Heart right ventricle (tissue), 16 donors: ENCODE data around the gene AGPAT3. TPM values are rescaled to one million over a fixed set of nuclear protein-coding genes. Genes with fewer than 3 reads are reported as not detected.

Experiments
- ATAC-seq, 8 donors: fragments of 200-7000 bp; cut with Tn5 transposase; one replicate each; pipeline ENCODE4 v1.9.1; 2020; ENCODE audit warnings: mild to moderate bottlenecking in 8 of 8, moderate library complexity in 8 of 8, moderate number of reproducible peaks in 1 of 8
- DNase-seq, 2 donors: peaks; one replicate each; pipeline ENCODE4 v3.0.0-alpha.2; 2020
- H3K27ac ChIP-seq, 10 donors: fragments of 200-600 bp; sonication (generic) in 2 of 10; one replicate each; pipeline versions ENCODE4 v1.5.0 to v1.8.0; 2020 to 2022; ENCODE audit warnings: mild to moderate bottlenecking in 3 of 10
- H3K27me3 ChIP-seq, 7 donors: fragments of 200-600 bp; one replicate each; pipeline ENCODE4 v1.8.0; 2021 to 2022; ENCODE audit warnings: mild to moderate bottlenecking in 2 of 7
- H3K36me3 ChIP-seq, 9 donors: fragments of 200-600 bp; sonication (generic) in 1 of 9; one replicate each; pipeline versions ENCODE4 v1.5.0 to v1.8.0; 2020 to 2022; ENCODE audit warnings: mild to moderate bottlenecking in 2 of 9
- H3K4me1 ChIP-seq, 9 donors: fragments of 200-600 bp; sonication (generic) in 1 of 9; one replicate each; pipeline versions ENCODE4 v1.5.0 to v1.8.0; 2020 to 2022; ENCODE audit warnings: mild to moderate bottlenecking in 4 of 9
- H3K4me3 ChIP-seq, 10 donors: fragments of 200-600 bp; sonication (generic) in 2 of 10; one replicate each; pipeline versions ENCODE4 v1.5.0 to v1.8.0; 2020 to 2022; ENCODE audit warnings: mild to moderate bottlenecking in 7 of 10, moderate library complexity in 2 of 10
- H3K9me3 ChIP-seq, 11 donors: fragments of 200-600 bp in 10 of 11; sonication (generic) in 2 of 11; one replicate each; pipeline versions ENCODE4 v1.5.0 to v1.8.0; 2013 to 2022; ENCODE audit warnings: mild to moderate bottlenecking in 2 of 11, control low read depth in 1 of 11, moderate library complexity in 1 of 11
- CTCF ChIP-seq, 9 donors: fragments of 200-600 bp; sonication (generic) in 2 of 9; IDR thresholded peaks; one replicate each; pipeline versions ENCODE4 v1.5.0 to v1.8.0; 2021 to 2022; ENCODE audit warnings: antibody characterized with exemption in 9 of 9, mild to moderate bottlenecking in 5 of 9, moderate library complexity in 1 of 9
- WGBS, 2 donors: extraction: QIAGEN DNeasy Blood & Tissue Kit; methylation state at CpG; one replicate each; pipeline ENCODE4 v1.1.7; 2013; ENCODE audit warnings: inconsistent platforms in 1 of 2; 5-methylcytosine and 5-hydroxymethylcytosine counted together
- intact Hi-C, 10 donors: fragments of 100-400 bp; cut with DNase I; formaldehyde crosslinking; loops; one replicate each; pipeline versions ENCODE4 v1.11.1 to v1.14.2; 2022
- polyA plus RNA-seq, 2 donors: library from polyadenylated mRNA; stranded (reverse); fragments of 200-250 nt; gene quantifications; one replicate each; pipeline ENCODE4 v1.2.3, GENCODE V29; 2013
- total RNA-seq, 10 donors: library from RNA; stranded (reverse); fragmentation: NEBNext Ultra II Directional in 3 of 10; extraction: Animal tissue kit (Norgen Biotek cat#: 25700) in 3 of 10; gene quantifications; one replicate each; pipeline versions ENCODE4 v1.2.1 to v1.2.4, GENCODE V29; 2021 to 2023
- donor health status: Arrhythmogenic right ventricular cardiomyopathy.
- donor health status: ischemic (EF 13 %, LVEDD 7.1; RV severe dilation, severe dysfunction).
- donor health status: healthy with polysubstance abuse.
- donor health status: DM: no; HTN: yes; CAD: no.
- donor health status: DM: no; HTN: no; CAD: no.
- donor health status: ischemic (EF 25% LVEDD 6.9; RV normal size, moderate dysfunction).
- donor health status: ischemic (EF 25% LVEDD 5.7; RV mildly dilated, moderate dysfunction).
- donor health status: healthy.
- donor health status: DM: yes; HTN: yes; CAD: no.
- donor health status: Ischemic cardiomyopathy.
- donor health status: ischemic (EF 35%, LVEDD 5.7; RV mildly dilated, moderate dysfunction).
- donor health status: nonischemic (EF 11% LVEDD 7.7; RV severe dilation, severe dysfunction).
- donor health status: DM: yes; HTN: yes; CAD: no.
- donor health status: PGD.
- donor health status: ischemic (EF 29% LVEDD 5.4; RV normal size, mild dysfunction).
- donor health status: nonischemic (EF 23%, LVEDD 6.1; RV moderate dilation, normal function).

The AGPAT3 gene
- total and polyA plus RNA-seq, 12 donors: 19.7 to 110 (median 65.6) TPM

DNA sequence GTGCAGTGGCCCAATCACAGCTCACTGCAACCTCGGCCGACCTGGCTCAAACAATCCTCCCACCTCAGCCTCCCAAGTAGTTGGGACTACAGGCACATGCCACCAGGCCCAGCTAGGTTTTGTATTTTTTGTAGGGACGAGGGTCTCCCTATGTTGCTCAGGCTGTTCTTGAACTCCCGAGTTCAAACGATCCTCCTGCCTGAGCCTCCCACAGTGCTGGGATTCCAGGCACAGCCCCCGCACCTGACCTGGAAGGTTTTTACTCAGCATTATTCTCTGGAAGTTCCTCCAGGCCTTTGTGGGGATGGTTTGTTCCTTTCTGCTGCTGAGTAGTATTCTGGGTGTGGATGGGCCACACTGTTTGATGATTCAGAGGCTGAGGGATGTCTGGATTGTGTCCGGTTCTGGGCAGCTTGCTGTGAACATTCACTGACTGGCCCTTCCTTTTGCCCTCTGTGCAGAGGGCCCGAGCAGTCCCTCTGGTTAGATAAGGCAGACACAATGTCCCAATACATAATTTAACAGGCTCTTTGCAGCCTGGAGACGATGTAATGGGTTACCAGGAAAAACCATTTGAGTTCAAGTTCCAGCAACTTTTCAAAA lies 141.1 kb downstream of the AGPAT3 start:
- 59 to 64% methylated on average over 9 of the region's 9 CpGs for WGBS, 2 donors
- Histone ChIP-seq H3K4me1 (peaks cover 0 to 13% (median 4%) of the 10 kb centered on the region in 9 donors), H3K36me3 (no peaks in the 10 kb centered on the region), H3K27ac (peak overlapping the region in 9 of 10 donors; percentile 63 to 79 (median 75)), H3K9me3 (no peaks in the 10 kb centered on the region), H3K27me3 (no peaks in the 10 kb centered on the region), H3K4me3 (no peak overlapping the region)
- ATAC-seq (peak; percentile 56 to 89 (median 82)), DNase-seq (peak in 1 of 2 donors; percentile 28)
- no peak for TF ChIP-seq CTCF (IDR thresholded peaks at IDR 0.05)
- intact Hi-C loops: loop anchor here in 1 of 10 donors (10.0 kb wide), 2 partner anchors 49 to 309 kb away; no protein-coding TSS in a partner anchor

DNA sequence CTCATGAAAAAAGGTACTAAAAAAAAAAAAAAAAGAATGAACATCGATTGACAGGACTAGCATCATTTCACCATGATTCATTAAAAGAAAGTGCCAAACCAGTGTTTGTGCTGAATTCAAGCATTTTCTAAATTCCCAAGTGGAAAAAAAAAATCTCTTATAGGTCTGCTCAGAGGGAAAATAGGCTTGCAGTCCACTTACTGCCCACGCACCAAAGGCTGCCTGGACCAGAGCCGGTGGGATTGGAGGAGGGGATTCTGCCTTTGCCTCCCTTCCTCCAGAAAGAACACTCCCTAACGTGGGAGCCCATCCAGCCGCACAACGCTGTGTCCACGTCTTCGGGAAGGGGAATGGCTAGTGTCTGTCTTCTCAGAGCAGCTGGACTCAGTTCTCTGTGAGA lies 141.6 kb downstream of the AGPAT3 start:
- Histone ChIP-seq H3K27me3 (no peaks in the 10 kb centered on the region), H3K36me3 (no peaks in the 10 kb centered on the region), H3K4me1 (peaks cover 0 to 18% (median 8%) of the 10 kb centered on the region in 9 donors), H3K9me3 (no peaks in the 10 kb centered on the region), H3K4me3 (no peak overlapping the region), H3K27ac (peak overlapping the region in 8 of 10 donors; percentile 22 to 79 (median 74))
- WGBS, 2 donors: 52 to 64% methylated on average over 8 of the region's 8 CpGs
- intact Hi-C loops: loop anchor here in 1 of 10 donors (10.0 kb wide), 2 partner anchors 48 to 308 kb away; no protein-coding TSS in a partner anchor
- peak in 1 of 2 donors; percentile 69 for DNase-seq
- ATAC-seq: peak; percentile 55 to 83 (median 73)
- no peak for TF ChIP-seq CTCF (IDR thresholded peaks at IDR 0.05)

DNA sequence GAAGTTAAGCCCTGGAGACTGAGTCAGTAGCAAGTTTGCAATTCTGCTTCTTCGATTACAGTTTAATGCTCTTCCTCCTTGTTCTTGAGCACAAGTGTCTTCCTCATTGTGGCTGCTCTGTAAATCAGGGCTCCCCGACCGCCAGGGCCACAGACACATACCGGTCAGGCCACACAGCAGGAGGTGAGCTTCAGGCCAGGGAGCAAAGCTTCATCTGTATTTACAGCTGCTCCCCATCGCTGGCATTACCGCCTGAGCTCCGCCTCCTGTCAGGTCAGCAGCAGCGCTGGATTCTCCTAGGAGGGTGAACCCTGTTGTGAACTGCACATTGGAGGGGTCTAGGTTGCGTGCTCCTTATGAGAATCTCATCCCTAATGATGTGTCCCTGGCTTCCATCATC lies 145.4 kb downstream of the AGPAT3 start:
- Histone ChIP-seq H3K4me1 (peaks cover 5 to 43% (median 30%) of the 10 kb centered on the region in 9 donors), H3K27me3 (no peaks in the 10 kb centered on the region), H3K4me3 (no peak overlapping the region), H3K27ac (no peak overlapping the region), H3K9me3 (no peaks in the 10 kb centered on the region), H3K36me3 (no peaks in the 10 kb centered on the region)
- ATAC-seq: no peak
- intact Hi-C loops: loop anchor here in 2 of 10 donors (10.0 kb wide), 2 partner anchors 84 to 294 kb away; partner anchors contain the start of gene PFKL (in 1 of the 2)
- 76 to 81% methylated on average over 9 of the region's 9 CpGs for WGBS, 2 donors
- no peak for DNase-seq
- TF ChIP-seq CTCF (IDR thresholded peaks at IDR 0.05): no peak

DNA sequence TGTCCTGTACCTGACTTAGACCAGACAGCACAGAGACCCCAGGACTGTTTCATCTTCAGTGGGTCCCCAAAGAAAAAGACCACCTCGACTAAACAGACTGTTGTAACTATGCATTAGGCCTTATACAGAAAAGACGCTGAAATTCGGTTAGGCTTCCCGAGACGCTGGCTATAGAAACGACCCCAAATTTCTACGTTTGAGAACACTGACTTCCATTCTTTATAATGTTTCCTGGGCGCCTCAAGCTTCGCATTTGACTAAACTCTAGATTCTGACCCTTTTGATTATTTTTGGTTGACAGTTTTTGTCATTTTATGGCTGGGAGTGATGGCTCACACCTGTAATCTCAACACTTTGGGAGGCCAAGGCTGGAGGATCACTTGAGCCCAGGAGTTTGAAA lies 146.1 kb downstream of the AGPAT3 start:
- intact Hi-C loops: loop anchor here in 2 of 10 donors (10.0 kb wide), 2 partner anchors 84 to 294 kb away; partner anchors contain the start of gene PFKL (in 1 of the 2)
- WGBS, 2 donors: 84 to 88% methylated on average over 9 of the region's 9 CpGs
- H3K4me1 ChIP-seq: peaks cover 5 to 44% (median 30%) of the 10 kb centered on the region in 9 donors
- ATAC-seq: no peak
- TF ChIP-seq CTCF (IDR thresholded peaks at IDR 0.05): no peak
- DNase-seq: no peak
- peak overlapping the region; percentile 76 to 99 (median 96) for H3K4me3 ChIP-seq
- no peaks in the 10 kb centered on the region for H3K27me3 ChIP-seq
- peak overlapping the region; percentile 89 to 99 (median 98) for H3K27ac ChIP-seq
- H3K36me3 ChIP-seq: no peaks in the 10 kb centered on the region
- H3K9me3 ChIP-seq: no peaks in the 10 kb centered on the region
